CD1c-positive myeloid dendritic cell (primary cell): ENCODE data around the gene EXOC7.

Experiments used
- DNase-seq: peaks from one replicate; pipeline ENCODE4 v3.0.0-alpha.2; 2016; ENCODE audit errors: extremely low spot score

Gene EXOC7

GRCh38 chr17:76120658-76121008, 17.0 kb upstream of the EXOC7 start:
- no peak for DNase-seq

- DNase-seq: no peak
Observed at GRCh38 chr17:76119409-76120371, 16.1 kb upstream of the EXOC7 start.

GRCh38 chr17:76115138-76115754, 11.7 kb upstream of the EXOC7 start:
- no peak for DNase-seq

- DNase-seq: no peak
Observed at GRCh38 chr17:76111956-76112355, 8.4 kb upstream of the EXOC7 start.

GRCh38 chr17:76107509-76107908, 3.9 kb upstream of the EXOC7 start:
- peak; percentile 20 for DNase-seq

GRCh38 chr17:76106703-76107102, 3.1 kb upstream of the EXOC7 start:
- DNase-seq: no peak

- DNase-seq: no peak
Observed at GRCh38 chr17:76104896-76105231, 1.3 kb upstream of the EXOC7 start.

GRCh38 chr17:76104140-76104895, 731 bp upstream of the EXOC7 start:
- DNase-seq: no peak

GRCh38 chr17:76102944-76103273, 678 bp downstream of the EXOC7 start:
- no peak for DNase-seq

- DNase-seq: no peak
Observed at GRCh38 chr17:76097716-76098295, 5.8 kb downstream of the EXOC7 start.

GRCh38 chr17:76095943-76096342, 7.6 kb downstream of the EXOC7 start:
- no peak for DNase-seq

- DNase-seq: no peak
Observed at GRCh38 chr17:76094046-76094445, 9.5 kb downstream of the EXOC7 start.

- DNase-seq: no peak
Observed at GRCh38 chr17:76092526-76093413, 10.8 kb downstream of the EXOC7 start.

GRCh38 chr17:76091526-76092286, 11.9 kb downstream of the EXOC7 start:
- no peak for DNase-seq

GRCh38 chr17:76090517-76091129, 13.0 kb downstream of the EXOC7 start:
- no peak for DNase-seq

GRCh38 chr17:76089680-76090516, 13.7 kb downstream of the EXOC7 start:
- DNase-seq: no peak

GRCh38 chr17:76088868-76089576, 14.6 kb downstream of the EXOC7 start:
- no peak for DNase-seq

- DNase-seq: no peak
Observed at GRCh38 chr17:76088041-76088867, 15.3 kb downstream of the EXOC7 start.
